Upper lobe of left lung (tissue), 4 donors: ENCODE results near the gene MRPL52.

Source experiments
- POLR2A ChIP-seq, 4 donors: fragments of 450-650 bp; IDR thresholded peaks; one replicate each; pipeline ENCODE4 v1.5.1; 2016 to 2017; ENCODE audit warnings: antibody characterized with exemption in 4 of 4, mild to moderate bottlenecking in 2 of 4
- TF ChIP-seq, protein P1 (sequence below), 6 experiments: fragments of 450-650 bp in 4 of 6; fragments of 200-600 bp in 2 of 6; sonication (generic) in 2 of 6; IDR thresholded peaks; one replicate each; pipeline ENCODE4 v1.5.1; 2016 to 2019; ENCODE audit warnings: antibody characterized with exemption in 6 of 6

DNA sequence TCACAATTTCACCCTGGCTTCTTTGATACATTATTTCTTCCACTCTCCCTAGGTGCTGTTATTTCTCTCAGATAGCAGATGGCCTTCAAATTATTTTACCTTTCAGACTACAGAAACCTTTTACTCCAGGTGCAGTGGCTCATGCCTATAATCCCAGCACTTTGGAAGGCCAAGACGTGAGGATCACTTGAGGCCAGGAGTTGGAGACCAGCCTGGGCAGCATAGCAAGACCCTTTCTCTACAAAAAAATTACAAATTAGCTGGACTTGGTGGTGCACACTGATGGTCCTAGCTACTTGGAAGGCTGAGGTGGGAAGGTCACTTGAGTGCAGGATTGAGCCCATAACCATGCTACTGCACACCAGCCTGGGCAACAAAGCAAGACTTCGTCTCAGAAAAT, 37.5 kb upstream of the MRPL52 start:
- TF ChIP-seq, protein P1, sequence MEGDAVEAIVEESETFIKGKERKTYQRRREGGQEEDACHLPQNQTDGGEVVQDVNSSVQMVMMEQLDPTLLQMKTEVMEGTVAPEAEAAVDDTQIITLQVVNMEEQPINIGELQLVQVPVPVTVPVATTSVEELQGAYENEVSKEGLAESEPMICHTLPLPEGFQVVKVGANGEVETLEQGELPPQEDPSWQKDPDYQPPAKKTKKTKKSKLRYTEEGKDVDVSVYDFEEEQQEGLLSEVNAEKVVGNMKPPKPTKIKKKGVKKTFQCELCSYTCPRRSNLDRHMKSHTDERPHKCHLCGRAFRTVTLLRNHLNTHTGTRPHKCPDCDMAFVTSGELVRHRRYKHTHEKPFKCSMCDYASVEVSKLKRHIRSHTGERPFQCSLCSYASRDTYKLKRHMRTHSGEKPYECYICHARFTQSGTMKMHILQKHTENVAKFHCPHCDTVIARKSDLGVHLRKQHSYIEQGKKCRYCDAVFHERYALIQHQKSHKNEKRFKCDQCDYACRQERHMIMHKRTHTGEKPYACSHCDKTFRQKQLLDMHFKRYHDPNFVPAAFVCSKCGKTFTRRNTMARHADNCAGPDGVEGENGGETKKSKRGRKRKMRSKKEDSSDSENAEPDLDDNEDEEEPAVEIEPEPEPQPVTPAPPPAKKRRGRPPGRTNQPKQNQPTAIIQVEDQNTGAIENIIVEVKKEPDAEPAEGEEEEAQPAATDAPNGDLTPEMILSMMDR (IDR thresholded peaks at IDR 0.05), result no peak
- TF ChIP-seq POLR2A (IDR thresholded peaks at IDR 0.05), result no peak
